Omental fat pad (tissue), 4 donors: ENCODE data around the gene NRSN1. TPM values are rescaled to one million over a fixed set of nuclear protein-coding genes. Genes with fewer than 3 reads are reported as not detected.
"Not testable (repeated sequence)": the region's sequence is repeated elsewhere in the genome, so short reads cannot be mapped to it uniquely, and the experiment has no call there.

ENCODE experiments used
- ATAC-seq: fragments of 150-250 bp; one replicate; pipeline ENCODE4 v1.9.1; 2016; ENCODE audit warnings: mild to moderate bottlenecking, moderate library complexity; ENCODE audit not compliant: low FRiP score
- DNase-seq: peaks from one replicate; pipeline ENCODE4 v3.0.0-alpha.2; 2019; ENCODE audit warnings: low spot score
- CTCF ChIP-seq, 3 donors: fragments of 450-650 bp; IDR thresholded peaks; one replicate each; pipeline ENCODE4 v1.5.1; 2016 to 2017; ENCODE audit warnings: antibody characterized with exemption in 3 of 3, mild to moderate bottlenecking in 3 of 3, moderate library complexity in 2 of 3
- total RNA-seq, 4 donors: library from RNA; depleted of rRNA; stranded (reverse); fragments of >200 nt; gene quantifications; one replicate each; pipeline ENCODE4 v1.1.0, GENCODE V29; 2016

NRSN1 gene
- total RNA-seq, 4 donors from 2014 or later = not detected

- no peak for ATAC-seq
- DNase-seq = no peak
- TF ChIP-seq CTCF (IDR thresholded peaks at IDR 0.05) = no peak
Observed at GRCh38 chr6:24139080-24139479, 13.1 kb downstream of the NRSN1 start.

- DNase-seq (no peak), ATAC-seq (no peak)
- no peak for TF ChIP-seq CTCF (IDR thresholded peaks at IDR 0.05)
Observed at GRCh38 chr6:24139639-24140038, 13.6 kb downstream of the NRSN1 start.

GRCh38 chr6:24140591-24140990 is 14.6 kb downstream of the NRSN1 start:
- TF ChIP-seq CTCF (IDR thresholded peaks at IDR 0.05) = no peak
- ATAC-seq (no peak), DNase-seq (no peak)

- ATAC-seq = not testable (repeated sequence)
Observed at GRCh38 chr6:24142733-24143132, 16.7 kb downstream of the NRSN1 start.

GRCh38 chr6:24145690-24146131 is 19.7 kb downstream of the NRSN1 start:
- no peak for DNase-seq
- no peak for TF ChIP-seq CTCF (IDR thresholded peaks at IDR 0.05)
- ATAC-seq = no peak

More at GRCh38 chr6:24142733-24143132, 16.7 kb downstream of the NRSN1 start:
- not testable (repeated sequence) for DNase-seq

GRCh38 chr6:24146871-24147270 is 20.9 kb downstream of the NRSN1 start:
- TF ChIP-seq CTCF (IDR thresholded peaks at IDR 0.05) = no peak
- no peak for DNase-seq
- no peak for ATAC-seq

- DNase-seq (no peak), ATAC-seq (no peak)
- no peak for TF ChIP-seq CTCF (IDR thresholded peaks at IDR 0.05)
Observed at GRCh38 chr6:24147511-24148153, 21.6 kb downstream of the NRSN1 start.
